Left lung (tissue), 10 donors: ENCODE data around the gene LYSMD2. TPM values are rescaled to one million over a fixed set of nuclear protein-coding genes. Genes with fewer than 3 reads are reported as not detected.

Experiments used
- ATAC-seq: fragments of 200-7000 bp; cut with Tn5 transposase; one replicate; pipeline ENCODE4 v1.9.1; 2020; ENCODE audit warnings: moderate library complexity
- DNase-seq, 4 donors: peaks; one replicate each; pipeline ENCODE4 v3.0.0-alpha.2; 2013 to 2020
- H3K27ac ChIP-seq, 2 donors: fragments of 200-600 bp; sonication (generic) in 1 of 2; one replicate each; pipeline versions ENCODE4 v1.5.0 to v1.8.0; 2020 to 2021
- H3K27me3 ChIP-seq, 2 donors: fragments of 200-600 bp; sonication (generic) in 1 of 2; one replicate each; pipeline versions ENCODE4 v1.5.0 to v1.8.0; 2020 to 2021
- H3K36me3 ChIP-seq, 2 donors: fragments of 200-600 bp; sonication (generic) in 1 of 2; one replicate each; pipeline versions ENCODE4 v1.5.0 to v1.8.0; 2020 to 2021
- H3K4me1 ChIP-seq, 2 donors: fragments of 200-600 bp; one replicate each; pipeline ENCODE4 v1.8.0; 2021
- H3K4me3 ChIP-seq, 2 donors: fragments of 200-600 bp; sonication (generic) in 1 of 2; one replicate each; pipeline versions ENCODE4 v1.5.0 to v1.8.0; 2020 to 2021; ENCODE audit warnings: mild to moderate bottlenecking in 1 of 2
- H3K9me3 ChIP-seq, 2 donors: fragments of 200-600 bp; sonication (generic) in 1 of 2; one replicate each; pipeline versions ENCODE4 v1.5.0 to v1.8.0; 2020 to 2021
- intact Hi-C, 2 donors: fragments of 100-400 bp; cut with DNase I; formaldehyde crosslinking; loops; one replicate each; pipeline versions ENCODE4 v1.11.2 to v1.14.2; 2022
- polyA plus RNA-seq, 6 donors: library from polyadenylated mRNA; unstranded; fragments of 120-200 nt; gene quantifications; one replicate each; pipeline ENCODE4 v1.2.1, GENCODE V29; 2013; ENCODE audit not compliant: insufficient read length in 6 of 6
- total RNA-seq, 2 donors: library from RNA; stranded (reverse); fragmentation: NEBNext Ultra II Directional; extraction: Animal tissue kit (Norgen Biotek cat#: 25700); gene quantifications; one replicate each; pipeline ENCODE4 v1.2.1, GENCODE V29; 2021
- TF ChIP-seq, protein P1 (sequence below), 2 donors: fragments of 200-600 bp; sonication (generic) in 1 of 2; IDR thresholded peaks; one replicate each; pipeline versions ENCODE4 v1.5.0 to v1.8.0; 2021; ENCODE audit warnings: antibody characterized with exemption in 2 of 2
- donor health status: DM: no; HTN: yes; CAD: no.
- donor health status: DM: no; HTN: no; CAD: no.

The LYSMD2 gene
- total and polyA plus RNA-seq, 8 donors: 5.2 to 19.6 (median 6.0) TPM

DNA sequence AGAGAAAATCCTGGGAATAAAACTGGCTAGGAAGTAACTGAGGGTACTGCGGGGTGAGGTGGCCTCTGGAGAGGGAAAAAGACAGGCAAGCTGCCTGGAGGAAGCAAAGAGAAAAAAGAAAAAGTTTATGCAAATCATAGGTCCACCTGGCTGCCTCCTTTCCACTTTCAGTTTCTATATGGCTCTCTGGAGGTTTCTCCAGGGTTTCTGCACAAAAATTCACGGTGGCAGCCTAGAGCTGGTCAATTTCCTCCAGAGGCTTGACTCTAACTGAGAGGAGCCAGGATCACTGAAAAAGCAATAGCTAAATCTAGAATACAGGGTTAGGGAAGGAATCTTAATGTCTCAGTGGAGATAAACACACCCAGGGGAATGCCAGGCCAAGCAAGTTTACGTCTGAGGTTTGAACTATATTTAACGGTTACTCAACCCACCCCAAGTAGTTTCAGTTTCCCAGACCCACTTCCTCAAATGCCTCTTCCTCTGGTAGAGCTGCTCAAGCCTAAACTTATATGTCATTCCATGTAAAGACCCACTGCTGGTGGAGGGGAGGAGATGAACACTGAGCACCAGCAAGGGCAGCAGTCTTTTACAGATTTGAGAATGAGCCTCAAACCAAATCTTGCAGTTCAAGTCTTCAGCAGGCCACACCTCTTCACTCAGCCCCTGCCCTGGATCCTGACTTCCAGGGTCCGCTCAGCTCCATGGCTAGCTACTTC is 5.7 kb downstream of the LYSMD2 start:
- intact Hi-C loops: no loop called here
- Histone ChIP-seq H3K9me3 (no peaks in the 10 kb centered on the region), H3K27ac (peak overlapping the region; percentile 83 to 93), H3K4me3 (peak overlapping the region; percentile 23 to 38), H3K36me3 (no peaks in the 10 kb centered on the region), H3K27me3 (no peaks in the 10 kb centered on the region), H3K4me1 (peaks cover 15 to 65% of the 10 kb centered on the region in 2 donors)
- TF ChIP-seq, protein P1, sequence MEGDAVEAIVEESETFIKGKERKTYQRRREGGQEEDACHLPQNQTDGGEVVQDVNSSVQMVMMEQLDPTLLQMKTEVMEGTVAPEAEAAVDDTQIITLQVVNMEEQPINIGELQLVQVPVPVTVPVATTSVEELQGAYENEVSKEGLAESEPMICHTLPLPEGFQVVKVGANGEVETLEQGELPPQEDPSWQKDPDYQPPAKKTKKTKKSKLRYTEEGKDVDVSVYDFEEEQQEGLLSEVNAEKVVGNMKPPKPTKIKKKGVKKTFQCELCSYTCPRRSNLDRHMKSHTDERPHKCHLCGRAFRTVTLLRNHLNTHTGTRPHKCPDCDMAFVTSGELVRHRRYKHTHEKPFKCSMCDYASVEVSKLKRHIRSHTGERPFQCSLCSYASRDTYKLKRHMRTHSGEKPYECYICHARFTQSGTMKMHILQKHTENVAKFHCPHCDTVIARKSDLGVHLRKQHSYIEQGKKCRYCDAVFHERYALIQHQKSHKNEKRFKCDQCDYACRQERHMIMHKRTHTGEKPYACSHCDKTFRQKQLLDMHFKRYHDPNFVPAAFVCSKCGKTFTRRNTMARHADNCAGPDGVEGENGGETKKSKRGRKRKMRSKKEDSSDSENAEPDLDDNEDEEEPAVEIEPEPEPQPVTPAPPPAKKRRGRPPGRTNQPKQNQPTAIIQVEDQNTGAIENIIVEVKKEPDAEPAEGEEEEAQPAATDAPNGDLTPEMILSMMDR (IDR thresholded peaks at IDR 0.05): no peak
- ATAC-seq: peak; percentile 88
- DNase-seq: peak in 1 of 4 donors; percentile 35

DNA sequence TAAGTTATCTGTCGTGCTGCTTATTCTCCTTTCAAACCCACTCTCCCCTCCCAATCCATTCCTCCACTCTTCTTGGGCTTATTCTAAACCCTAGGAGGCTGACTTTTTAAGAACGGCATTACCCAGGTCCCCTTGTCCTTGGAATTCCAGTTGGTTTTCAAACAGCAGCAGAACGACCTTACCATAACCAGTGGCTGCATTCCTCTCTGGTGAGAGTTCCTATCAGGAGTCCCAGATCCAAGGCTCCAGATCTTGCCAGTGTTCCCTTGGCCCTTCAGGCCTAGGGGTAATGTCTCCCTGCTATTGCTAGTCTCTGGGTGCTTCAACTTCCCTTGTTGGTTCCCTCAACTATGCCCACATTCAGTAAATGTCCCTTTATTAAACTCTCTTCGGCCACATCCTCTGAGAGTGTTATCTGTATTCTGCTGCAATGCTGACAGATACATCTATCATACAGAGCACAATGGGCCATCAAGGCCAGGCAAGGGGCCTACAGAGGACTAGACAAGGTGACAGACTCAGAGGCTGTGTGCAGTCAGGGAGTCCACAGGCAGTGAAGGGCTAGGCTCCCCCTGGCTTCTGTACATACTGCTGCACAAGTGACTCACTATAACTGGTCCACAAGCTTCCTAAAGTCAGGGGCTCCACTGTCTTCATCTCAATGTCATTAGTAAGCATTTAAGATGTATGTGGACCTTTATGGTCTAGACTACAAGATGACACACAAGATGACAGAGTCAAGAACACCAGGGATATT is 10.1 kb downstream of the LYSMD2 start:
- ATAC-seq (no peak), DNase-seq (no peak)
- Histone ChIP-seq H3K9me3 (no peaks in the 10 kb centered on the region), H3K36me3 (no peaks in the 10 kb centered on the region), H3K4me1 (peaks cover 10 to 40% of the 10 kb centered on the region in 2 donors), H3K27ac (no peak overlapping the region), H3K27me3 (no peaks in the 10 kb centered on the region), H3K4me3 (no peak overlapping the region)
- TF ChIP-seq, protein P1 (IDR thresholded peaks at IDR 0.05): no peak
- intact Hi-C loops: no loop called here

DNA sequence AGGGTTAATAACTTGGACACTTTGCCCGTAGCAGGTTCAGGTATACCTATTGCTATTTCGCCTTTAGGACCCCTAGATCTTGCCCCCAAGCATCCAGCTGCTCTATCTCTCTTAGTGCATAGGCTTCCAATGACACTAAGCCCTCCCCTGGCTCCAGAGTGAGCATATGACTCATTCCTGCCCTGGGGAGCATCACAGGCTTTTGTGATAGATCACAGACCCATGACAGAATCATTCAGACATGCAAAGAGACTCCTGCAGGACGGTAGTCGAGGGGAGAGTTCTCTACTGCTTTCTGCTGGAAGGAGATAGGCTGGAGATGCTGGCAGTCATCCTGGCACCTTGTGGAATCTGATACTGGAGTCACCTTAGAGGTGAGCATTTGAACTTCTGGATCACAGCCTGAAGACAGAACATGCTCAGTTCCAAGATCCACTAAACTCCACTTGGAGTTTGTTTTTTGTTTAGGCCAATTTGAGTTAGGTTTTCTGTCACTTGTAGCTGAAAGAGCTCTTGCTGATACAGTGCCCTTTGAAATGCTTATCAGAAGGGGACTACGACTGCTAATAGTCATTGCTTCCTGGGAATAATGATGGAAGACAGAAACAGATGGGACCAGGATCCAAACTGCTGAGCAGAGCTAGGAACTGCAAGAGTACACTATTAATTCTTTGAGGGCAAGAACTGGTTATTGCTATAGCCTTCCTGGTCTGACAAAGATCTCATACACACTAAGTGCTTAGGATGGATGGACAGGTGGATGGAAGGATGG is 11.0 kb downstream of the LYSMD2 start:
- H3K9me3 ChIP-seq: no peaks in the 10 kb centered on the region
- DNase-seq: no peak
- no peak overlapping the region for H3K4me3 ChIP-seq
- peaks cover 8 to 31% of the 10 kb centered on the region in 2 donors for H3K4me1 ChIP-seq
- H3K36me3 ChIP-seq: no peaks in the 10 kb centered on the region
- TF ChIP-seq, protein P1 (IDR thresholded peaks at IDR 0.05): no peak
- intact Hi-C loops: no loop called here
- peak; percentile 81 for ATAC-seq
- H3K27ac ChIP-seq: no peak overlapping the region
- no peaks in the 10 kb centered on the region for H3K27me3 ChIP-seq

DNA sequence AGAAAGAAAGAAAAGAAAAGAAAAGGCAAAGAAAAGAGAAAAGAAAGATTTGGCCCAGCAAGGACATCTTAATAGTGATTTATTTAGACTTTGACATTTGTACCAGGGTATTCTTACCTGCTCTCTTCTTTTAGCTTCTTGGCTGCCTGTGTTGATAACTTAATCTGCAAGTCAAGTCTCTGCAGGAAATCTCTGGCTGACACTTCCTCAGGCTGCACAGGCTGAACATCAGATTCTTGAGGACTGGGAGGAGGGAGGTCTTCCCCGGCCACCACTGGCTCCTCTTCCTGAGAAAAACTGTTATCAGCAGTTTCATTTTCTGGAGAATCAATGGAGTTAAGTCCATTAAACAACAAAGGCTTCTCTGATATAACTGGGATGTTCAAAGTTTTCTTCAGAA is 12.8 kb downstream of the LYSMD2 start:
- no peak for ATAC-seq
- TF ChIP-seq, protein P1 (IDR thresholded peaks at IDR 0.05): no peak
- intact Hi-C loops: no loop called here
- Histone ChIP-seq H3K4me1 (peaks cover 0 to 16% of the 10 kb centered on the region in 2 donors), H3K4me3 (no peak overlapping the region), H3K27ac (no peak overlapping the region), H3K36me3 (peaks cover 0 to 5% of the 10 kb centered on the region in 2 donors), H3K9me3 (no peaks in the 10 kb centered on the region), H3K27me3 (no peaks in the 10 kb centered on the region)
- DNase-seq: no peak
